Dermis blood vessel endothelial cell (primary cell): ENCODE data around the gene CTNND1. TPM values are rescaled to one million over a fixed set of nuclear protein-coding genes. Genes with fewer than 3 reads are reported as not detected.
A peak's percentile ranks its signal among the peaks of the same experiment; 100 is the strongest.

ENCODE experiments used
- DNase-seq: peaks from one replicate; pipeline ENCODE4 v3.0.0; 2010
- total RNA-seq: library from RNA; depleted of rRNA; stranded (reverse); fragments of >200 nt; gene quantifications from 2 replicates; pipeline ENCODE4 v1.2.3, GENCODE V29; 2014

CTNND1 gene
- total RNA-seq, 1 donor from 2014 or later = 298 TPM

DNA sequence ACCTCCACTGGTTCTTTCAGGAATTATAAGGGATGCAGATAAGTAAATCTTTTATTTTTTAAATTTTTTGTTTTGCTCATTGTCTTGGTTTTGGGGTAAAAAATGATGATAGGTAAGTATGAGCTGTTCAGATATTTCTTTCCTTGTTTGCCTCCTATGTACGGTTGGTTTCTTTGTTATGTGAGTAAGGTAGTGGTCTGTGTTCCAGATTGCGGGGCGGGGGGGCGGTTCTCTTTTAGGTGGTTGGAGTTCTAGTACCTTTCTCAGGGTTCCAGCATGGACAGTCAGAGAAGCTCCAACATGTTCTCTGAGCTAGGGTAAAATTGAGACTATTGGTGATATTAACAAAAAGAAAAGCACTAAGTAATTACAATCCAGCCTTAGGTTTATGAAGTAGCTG, 2.4 kb downstream of the CTNND1 start:
- no peak for DNase-seq

DNA sequence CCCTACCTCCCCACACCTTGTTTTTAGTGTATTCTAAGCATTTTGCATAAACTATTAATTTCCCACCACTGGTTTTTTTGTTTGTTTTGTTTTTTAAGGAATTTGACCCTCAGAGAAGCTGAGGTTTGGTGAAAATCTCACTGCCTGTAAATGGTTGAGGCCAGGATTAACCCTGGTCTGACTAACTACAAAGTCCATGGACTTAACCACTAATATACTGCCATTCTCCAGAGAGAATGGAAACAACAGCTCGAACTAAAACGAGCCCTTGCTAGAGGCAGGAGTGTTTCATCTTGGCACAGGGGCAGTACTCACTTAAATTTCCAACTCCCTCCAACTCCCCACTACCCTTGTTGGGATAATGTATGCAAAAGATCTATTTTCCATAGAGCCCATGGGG, 3.0 kb downstream of the CTNND1 start:
- DNase-seq = peak; percentile 23

- no peak for DNase-seq
Observed at GRCh38 chr11:57764972-57765371, 3.4 kb downstream of the CTNND1 start.

DNA sequence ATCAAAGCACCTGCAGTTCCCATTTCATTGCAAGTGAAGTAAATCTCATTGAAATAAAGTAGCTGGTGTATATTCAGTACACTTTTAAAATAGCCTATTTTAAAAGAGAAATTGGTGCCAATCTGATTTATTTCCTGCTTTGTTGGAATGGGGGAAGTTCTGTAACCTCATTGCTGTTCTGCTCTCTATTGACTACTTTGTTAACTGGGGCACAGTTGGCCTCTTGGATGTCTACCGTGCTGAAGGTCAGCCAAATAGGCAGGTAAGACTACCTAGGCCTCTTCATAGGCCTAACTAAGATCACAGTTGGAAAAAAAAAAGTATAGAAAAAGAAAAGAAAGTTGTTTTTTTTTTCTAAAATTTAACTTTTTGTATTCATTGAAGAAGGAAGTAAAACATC, 9.2 kb downstream of the CTNND1 start:
- no peak for DNase-seq

GRCh38 chr11:57771365-57771764, 9.8 kb downstream of the CTNND1 start:
- no peak for DNase-seq

DNA sequence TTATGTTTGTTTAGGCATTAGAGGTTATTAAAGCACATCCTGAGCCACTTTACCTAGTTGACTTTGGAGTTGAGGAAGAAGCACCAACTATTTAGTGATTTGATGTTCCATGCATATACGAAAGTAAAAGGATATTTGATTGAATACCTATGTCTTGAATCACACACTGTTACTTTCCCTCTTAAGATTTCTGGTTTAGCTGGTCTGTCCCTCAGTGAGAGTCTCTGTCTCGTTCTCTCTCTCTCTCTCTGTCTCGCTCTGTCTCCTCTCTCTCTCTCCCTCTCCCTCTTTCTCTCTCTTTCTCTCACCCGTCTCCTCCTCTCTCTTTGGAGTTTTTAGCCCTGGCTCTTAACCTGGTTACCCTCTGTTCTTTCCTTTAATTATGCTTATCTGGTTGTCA, 11.0 kb downstream of the CTNND1 start:
- DNase-seq = no peak

- no peak for DNase-seq
Observed at GRCh38 chr11:57773026-57773598, 11.5 kb downstream of the CTNND1 start.

- DNase-seq = peak; percentile 74
Observed at GRCh38 chr11:57775491-57775890, 13.9 kb downstream of the CTNND1 start.

DNA sequence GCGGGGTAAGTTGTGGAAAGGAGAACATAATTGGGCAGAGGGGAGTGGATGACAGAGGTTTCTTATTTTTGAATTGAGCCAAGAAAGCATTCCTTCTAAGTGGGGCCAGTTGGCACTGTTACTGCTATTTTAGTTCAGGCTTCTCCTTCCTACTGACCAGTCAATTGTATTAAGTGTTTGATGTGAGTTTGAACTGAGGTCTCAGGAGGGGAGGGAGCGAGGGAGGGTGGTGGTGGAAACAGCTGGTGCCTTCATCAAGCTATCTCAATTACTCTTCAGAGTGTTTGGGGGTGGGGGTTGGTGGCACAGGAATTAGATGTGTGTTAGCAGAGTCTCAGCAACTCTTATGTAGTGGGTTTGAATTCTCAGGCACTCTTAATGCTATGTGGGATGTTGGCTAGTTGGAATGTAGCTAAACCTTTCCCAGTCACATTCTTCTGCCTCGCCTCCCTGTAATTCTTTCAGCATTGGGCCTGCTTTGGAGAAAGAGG, 14.5 kb downstream of the CTNND1 start:
- DNase-seq = peak; percentile 92

- DNase-seq = no peak
Observed at GRCh38 chr11:57776577-57777210, 15.1 kb downstream of the CTNND1 start.

GRCh38 chr11:57777969-57778317, 16.3 kb downstream of the CTNND1 start:
- peak; percentile 77 for DNase-seq

DNA sequence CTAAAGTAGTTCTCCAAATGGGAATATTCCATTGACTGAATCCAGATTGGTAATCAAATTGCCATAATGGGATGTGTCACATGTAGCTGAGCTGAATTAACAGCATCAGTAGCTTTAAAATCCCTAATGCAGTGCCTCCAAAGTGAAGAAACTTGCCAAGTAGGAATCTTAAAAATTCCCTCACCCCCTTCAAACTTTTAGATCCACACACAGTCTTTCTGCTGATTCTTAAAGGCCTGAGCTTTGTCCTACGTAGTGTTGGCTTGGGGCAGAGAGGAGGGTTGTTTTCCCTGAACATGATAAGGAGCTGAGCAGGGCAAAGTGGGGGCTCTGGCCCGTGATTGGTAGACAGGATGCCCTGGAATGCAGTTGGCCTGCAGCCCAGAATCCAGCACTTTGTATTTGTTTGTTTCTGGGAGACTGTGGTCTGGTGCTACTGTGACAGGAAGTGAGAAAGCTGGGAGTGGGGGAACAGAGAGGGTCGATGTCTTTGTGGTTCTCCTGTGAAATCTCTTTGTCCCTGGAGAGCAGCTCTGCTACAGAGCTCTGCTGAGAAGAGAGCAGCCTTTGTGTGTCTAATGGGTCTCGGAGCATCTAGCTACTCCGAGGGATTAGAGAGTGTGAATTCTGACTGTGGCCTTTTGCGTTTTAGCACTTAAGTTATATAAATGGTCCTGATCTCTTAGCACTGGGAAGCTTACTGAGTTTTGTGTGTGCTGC, 16.9 kb downstream of the CTNND1 start:
- peak; percentile 99 for DNase-seq

- DNase-seq = peak; percentile 80
Observed at GRCh38 chr11:57779276-57779675, 17.7 kb downstream of the CTNND1 start.

DNA sequence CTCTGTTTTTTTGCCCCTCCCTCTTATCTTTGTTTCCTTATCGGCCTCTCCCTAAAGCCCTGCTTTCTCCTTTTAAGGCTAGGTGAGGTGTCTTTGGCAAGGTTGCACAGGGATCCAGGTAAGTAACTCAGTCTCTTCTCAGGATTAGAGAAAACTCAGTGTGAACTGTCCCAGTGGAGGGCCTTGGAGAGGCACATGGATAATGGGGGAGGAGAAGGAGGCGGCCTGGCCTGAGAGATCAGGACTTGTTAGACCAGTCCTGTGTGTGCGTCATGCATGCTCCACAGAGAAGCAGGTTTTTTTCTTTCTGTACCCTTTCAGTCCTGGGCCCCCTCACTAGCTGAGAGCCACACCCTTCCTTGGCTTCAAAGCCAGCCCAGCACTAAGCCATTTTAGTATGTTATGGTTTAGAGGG, 19.9 kb downstream of the CTNND1 start:
- DNase-seq = peak; percentile 58

DNA sequence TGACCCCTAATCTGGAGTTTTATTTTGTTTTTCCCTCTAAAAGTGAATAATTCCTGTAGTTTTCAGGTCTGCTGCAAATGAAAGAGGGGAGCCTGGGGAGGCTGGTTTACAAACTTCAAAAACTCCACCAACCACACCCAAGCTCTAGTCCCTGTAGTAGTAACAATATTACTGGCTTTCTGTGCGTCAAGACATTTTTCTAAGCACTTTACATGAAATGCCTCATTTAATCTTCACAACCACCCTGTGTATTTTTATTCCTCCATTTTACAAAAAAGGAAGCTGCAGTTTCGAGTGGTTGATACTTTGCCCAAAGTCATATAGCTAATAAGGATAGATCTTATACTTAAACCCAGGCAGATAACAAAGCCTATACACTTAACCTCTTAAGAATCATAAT, 23.5 kb downstream of the CTNND1 start:
- DNase-seq = no peak

DNA sequence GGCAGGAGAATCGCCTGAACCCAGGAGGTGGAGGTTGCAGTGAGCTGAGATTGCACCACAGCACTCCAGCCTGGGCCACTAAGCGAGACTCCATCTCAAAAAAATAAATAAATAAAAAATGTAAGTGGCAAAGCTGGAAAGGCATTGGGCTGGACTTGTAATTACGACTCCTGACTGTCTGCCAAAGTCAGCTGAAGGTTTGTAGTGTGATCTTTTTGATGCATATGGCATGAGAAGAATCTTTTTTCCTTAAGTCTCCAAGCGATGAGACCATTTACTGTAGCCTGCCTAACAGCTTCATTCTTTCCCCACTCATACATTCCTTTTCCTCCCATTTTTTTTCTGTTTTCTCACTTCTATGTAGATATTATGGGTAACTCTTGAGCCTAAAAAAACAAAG, 24.8 kb downstream of the CTNND1 start:
- no peak for DNase-seq

DNA sequence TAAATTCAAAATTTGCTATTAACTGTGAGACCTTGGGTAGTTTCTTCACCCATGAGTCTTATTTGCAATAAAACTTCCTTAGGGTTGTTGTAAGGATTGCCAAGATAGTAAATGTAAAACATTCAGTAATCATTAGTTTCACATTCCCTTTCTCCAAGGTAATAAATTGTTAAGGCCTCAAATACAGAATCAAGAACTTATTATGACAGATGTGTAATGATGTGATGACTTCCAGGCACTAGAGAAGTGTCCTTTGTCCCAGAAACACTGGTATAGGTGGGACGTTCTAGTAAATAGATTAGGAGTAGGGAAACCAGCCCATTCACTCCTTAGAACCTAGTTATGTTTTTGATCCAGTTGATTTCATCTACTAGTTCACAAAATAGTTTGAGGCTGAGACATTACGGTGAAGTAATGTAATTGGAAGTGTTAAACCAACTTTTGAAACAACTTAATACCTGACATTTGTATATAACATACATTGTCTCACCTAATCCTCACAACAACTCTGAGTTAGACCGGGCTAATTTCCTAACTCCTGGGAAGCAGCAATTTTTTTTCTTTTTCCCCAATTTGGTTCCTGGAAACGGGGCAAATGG, 25.5 kb downstream of the CTNND1 start:
- DNase-seq = no peak

GRCh38 chr11:57787920-57788702, 26.5 kb downstream of the CTNND1 start:
- no peak for DNase-seq

GRCh38 chr11:57788703-57789088, 27.1 kb downstream of the CTNND1 start:
- no peak for DNase-seq

- DNase-seq = no peak
Observed at GRCh38 chr11:57791321-57792059, 29.9 kb downstream of the CTNND1 start.

DNA sequence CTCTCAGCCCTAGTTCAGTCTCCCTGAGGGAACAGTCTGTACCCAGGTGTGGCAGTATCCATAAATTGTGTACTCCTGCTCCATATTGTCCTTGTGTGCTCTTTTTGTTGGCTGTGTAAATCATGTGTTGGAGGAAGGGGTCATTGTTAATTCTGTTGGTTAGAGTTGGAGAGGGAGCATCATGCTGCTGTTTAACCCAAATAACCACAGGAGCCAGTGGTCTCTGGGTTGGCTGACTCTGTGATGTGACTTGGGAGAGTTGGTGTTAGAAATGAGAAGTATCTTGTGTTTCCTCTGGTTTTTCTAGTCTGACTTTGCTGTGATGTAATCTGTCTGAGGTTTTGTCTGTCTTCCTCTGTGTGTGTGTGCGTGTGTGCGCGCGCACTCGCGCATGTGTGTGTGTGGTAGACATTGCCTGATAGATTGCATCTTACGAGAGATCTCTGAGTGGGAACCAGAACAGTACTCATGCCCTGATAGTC, 30.5 kb downstream of the CTNND1 start:
- DNase-seq = peak; percentile 48

GRCh38 chr11:57792870-57793269, 31.3 kb downstream of the CTNND1 start:
- DNase-seq = peak; percentile 59
